ENCODE data around the gene NEMP1.

DNA sequence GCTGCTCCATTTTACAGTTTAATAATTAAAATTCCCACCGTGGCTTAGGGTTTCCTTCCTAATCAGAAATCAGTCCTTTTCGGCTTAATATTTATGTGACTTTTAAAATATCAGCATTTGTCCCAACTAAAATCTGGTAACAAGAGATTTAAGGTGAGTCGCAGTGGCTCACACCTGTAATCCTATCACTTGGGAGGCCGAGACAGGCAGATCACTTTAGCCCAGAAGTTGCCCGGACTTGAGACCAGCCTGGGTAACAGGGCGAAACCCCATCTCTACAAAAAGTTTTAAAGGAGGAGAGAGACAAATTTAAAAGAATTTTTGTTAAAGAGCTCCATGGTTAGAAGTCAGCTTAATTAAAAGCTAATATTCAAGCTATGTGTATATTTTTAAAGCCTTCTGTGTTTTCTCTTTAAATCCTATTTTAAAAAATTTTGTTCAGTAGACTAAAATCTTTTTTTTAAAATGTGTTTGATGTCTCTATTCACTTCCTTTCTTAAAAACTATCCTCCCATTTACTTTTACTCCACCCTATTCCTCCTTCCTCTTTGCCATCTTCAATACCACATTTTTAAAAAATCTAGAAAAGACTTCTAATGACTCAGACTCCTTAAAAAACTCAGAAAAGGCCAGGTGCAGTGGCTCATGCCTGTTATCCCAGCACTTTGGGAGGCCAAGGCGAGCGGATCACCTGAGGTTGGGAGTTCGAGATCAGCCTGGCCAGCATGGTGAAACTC is 58.4 kb downstream of the NEMP1 start:
- TF ChIP-seq, protein P1, sequence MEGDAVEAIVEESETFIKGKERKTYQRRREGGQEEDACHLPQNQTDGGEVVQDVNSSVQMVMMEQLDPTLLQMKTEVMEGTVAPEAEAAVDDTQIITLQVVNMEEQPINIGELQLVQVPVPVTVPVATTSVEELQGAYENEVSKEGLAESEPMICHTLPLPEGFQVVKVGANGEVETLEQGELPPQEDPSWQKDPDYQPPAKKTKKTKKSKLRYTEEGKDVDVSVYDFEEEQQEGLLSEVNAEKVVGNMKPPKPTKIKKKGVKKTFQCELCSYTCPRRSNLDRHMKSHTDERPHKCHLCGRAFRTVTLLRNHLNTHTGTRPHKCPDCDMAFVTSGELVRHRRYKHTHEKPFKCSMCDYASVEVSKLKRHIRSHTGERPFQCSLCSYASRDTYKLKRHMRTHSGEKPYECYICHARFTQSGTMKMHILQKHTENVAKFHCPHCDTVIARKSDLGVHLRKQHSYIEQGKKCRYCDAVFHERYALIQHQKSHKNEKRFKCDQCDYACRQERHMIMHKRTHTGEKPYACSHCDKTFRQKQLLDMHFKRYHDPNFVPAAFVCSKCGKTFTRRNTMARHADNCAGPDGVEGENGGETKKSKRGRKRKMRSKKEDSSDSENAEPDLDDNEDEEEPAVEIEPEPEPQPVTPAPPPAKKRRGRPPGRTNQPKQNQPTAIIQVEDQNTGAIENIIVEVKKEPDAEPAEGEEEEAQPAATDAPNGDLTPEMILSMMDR (conservative IDR thresholded peaks at IDR 0.05; ENCODE audit: low read depth, low read length), result no peak
- no peak for TF ChIP-seq EZH2phosphoT487 (IDR thresholded peaks at IDR 0.05; ENCODE audit: borderline replicate concordance, low read length)
- TF ChIP-seq EZH2 (IDR thresholded peaks at IDR 0.05; ENCODE audit: low read length, unreplicated experiment), result no peak
